HFF-Myc (cell line): Measurements from ENCODE around the gene AHR.
A peak's percentile ranks its signal among the peaks of the same experiment; 100 is the strongest.

Experiments used
- DNase-seq: peaks from one replicate; pipeline ENCODE4 v3.0.0-alpha.2; 2011; ENCODE audit warnings: low read depth; ENCODE audit errors: extremely low read depth
- H3K4me3 ChIP-seq: replicated peaks from 2 replicates; pipeline ENCODE4 v1.5.1; 2011; ENCODE audit warnings: low read depth, mild to moderate bottlenecking, control low read depth, low read length
- CTCF ChIP-seq: IDR thresholded peaks from 2 replicates; pipeline ENCODE4 v1.5.1; 2012; ENCODE audit warnings: mild to moderate bottlenecking, low read depth, low read length, control low read depth; ENCODE audit errors: missing control alignments

AHR gene

GRCh38 chr7:17362439-17363105 lies 64.1 kb downstream of the AHR start:
- TF ChIP-seq CTCF = no peak
- H3K4me3 ChIP-seq = no peak overlapping the region
- peak; percentile 91 for DNase-seq

GRCh38 chr7:17364671-17365070 lies 66.2 kb downstream of the AHR start:
- no peak for TF ChIP-seq CTCF
- H3K4me3 ChIP-seq = no peak overlapping the region
- no peak for DNase-seq

GRCh38 chr7:17365775-17366174 lies 67.3 kb downstream of the AHR start:
- no peak for TF ChIP-seq CTCF
- H3K4me3 ChIP-seq = no peak overlapping the region
- DNase-seq = no peak

GRCh38 chr7:17367502-17367901 lies 69.0 kb downstream of the AHR start:
- TF ChIP-seq CTCF = no peak
- no peak for DNase-seq
- H3K4me3 ChIP-seq = no peak overlapping the region

- no peak for DNase-seq
- no peak for TF ChIP-seq CTCF
- H3K4me3 ChIP-seq = no peak overlapping the region
Measured at GRCh38 chr7:17368856-17369524, 70.5 kb downstream of the AHR start.

- no peak overlapping the region for H3K4me3 ChIP-seq
- peak; percentile 49 for DNase-seq
- TF ChIP-seq CTCF = no peak
Measured at GRCh38 chr7:17369691-17370426, 71.4 kb downstream of the AHR start.
